PC-9 (cell line): ENCODE measurements around the gene SELENOF.

ENCODE experiments used
- EZH2 ChIP-seq: fragments of 200-600 bp; sonication (generic); IDR thresholded peaks from 2 replicates; pipeline ENCODE4 v1.8.0; 2017; ENCODE audit warnings: antibody characterized with exemption, low read depth
- TF ChIP-seq, protein P1 (sequence below): fragments of 200-600 bp; sonication (generic); conservative IDR thresholded peaks from 2 replicates; pipeline ENCODE4 v1.6.1; 2017; ENCODE audit warnings: mixed run types, antibody characterized with exemption, mild to moderate bottlenecking, moderate library complexity

- TF ChIP-seq, protein P1, sequence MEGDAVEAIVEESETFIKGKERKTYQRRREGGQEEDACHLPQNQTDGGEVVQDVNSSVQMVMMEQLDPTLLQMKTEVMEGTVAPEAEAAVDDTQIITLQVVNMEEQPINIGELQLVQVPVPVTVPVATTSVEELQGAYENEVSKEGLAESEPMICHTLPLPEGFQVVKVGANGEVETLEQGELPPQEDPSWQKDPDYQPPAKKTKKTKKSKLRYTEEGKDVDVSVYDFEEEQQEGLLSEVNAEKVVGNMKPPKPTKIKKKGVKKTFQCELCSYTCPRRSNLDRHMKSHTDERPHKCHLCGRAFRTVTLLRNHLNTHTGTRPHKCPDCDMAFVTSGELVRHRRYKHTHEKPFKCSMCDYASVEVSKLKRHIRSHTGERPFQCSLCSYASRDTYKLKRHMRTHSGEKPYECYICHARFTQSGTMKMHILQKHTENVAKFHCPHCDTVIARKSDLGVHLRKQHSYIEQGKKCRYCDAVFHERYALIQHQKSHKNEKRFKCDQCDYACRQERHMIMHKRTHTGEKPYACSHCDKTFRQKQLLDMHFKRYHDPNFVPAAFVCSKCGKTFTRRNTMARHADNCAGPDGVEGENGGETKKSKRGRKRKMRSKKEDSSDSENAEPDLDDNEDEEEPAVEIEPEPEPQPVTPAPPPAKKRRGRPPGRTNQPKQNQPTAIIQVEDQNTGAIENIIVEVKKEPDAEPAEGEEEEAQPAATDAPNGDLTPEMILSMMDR = no peak
- TF ChIP-seq EZH2 = no peak
These were observed 90.5 kb downstream of the SELENOF start for GRCh38 chr1:86823386-86823785.
